Ectodermal cell (in vitro differentiated cells): ENCODE results near the gene CTH.
A peak's percentile ranks its signal among the peaks of the same experiment; 100 is the strongest.
"Not testable (repeated sequence)": the region's sequence is repeated elsewhere in the genome, so short reads cannot be mapped to it uniquely, and the experiment has no call there.

Source experiments
- H3K27ac ChIP-seq: 2 replicates; pipeline ENCODE4 v1.7.0; 2013; ENCODE audit warnings: mild to moderate bottlenecking, low read depth, low read length; ENCODE audit not compliant: insufficient read depth, poor library complexity, severe bottlenecking
- H3K27me3 ChIP-seq: 2 replicates; pipeline ENCODE4 v1.7.0; 2013; ENCODE audit warnings: mild to moderate bottlenecking, low read length; ENCODE audit not compliant: insufficient read depth, control insufficient read depth, poor library complexity, severe bottlenecking
- H3K36me3 ChIP-seq: one replicate; pipeline ENCODE4 v1.7.0; 2013; ENCODE audit warnings: low read length; ENCODE audit not compliant: control insufficient read depth, insufficient read depth
- H3K4me1 ChIP-seq: one replicate; pipeline ENCODE4 v1.7.0; 2013; ENCODE audit warnings: low read length; ENCODE audit not compliant: control insufficient read depth, insufficient read depth
- H3K4me3 ChIP-seq: 2 replicates; pipeline ENCODE4 v1.7.0; 2013; ENCODE audit warnings: low read depth, low read length, control low read depth; ENCODE audit not compliant: insufficient read depth
- H3K9me3 ChIP-seq: 2 replicates; pipeline ENCODE4 v1.7.0; 2013; ENCODE audit warnings: mild to moderate bottlenecking, low read length, moderate library complexity; ENCODE audit not compliant: control insufficient read depth
- WGBS, 2 experiments: methylation state at CpG; one replicate each; pipeline ENCODE4 v1.1.7; 2013; ENCODE audit warnings: missing lambda C conversion rate in 2 of 2; 5-methylcytosine and 5-hydroxymethylcytosine counted together

CTH gene

DNA sequence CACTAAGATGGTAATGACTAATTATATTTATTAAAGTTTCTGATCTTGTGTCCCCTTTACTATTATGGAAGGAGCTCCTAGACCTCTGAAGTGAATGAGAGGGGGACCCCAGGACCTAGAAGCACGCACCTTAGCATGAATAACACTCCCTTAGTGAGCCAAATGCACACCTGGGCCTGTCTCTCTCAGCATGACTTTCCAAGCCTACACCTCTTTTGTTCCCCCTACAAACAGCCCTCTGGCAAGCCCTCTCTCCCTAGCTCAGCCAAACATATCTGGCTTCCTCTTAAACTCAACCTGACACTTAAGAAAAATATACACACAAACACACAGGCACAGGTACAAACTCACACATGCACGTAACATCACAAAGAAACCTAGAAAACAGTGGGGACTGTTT lies 7.3 kb upstream of the CTH start:
- H3K27me3 ChIP-seq, result no peaks in the 10 kb centered on the region
- no peak overlapping the region for H3K4me3 ChIP-seq
- no peak overlapping the region for H3K27ac ChIP-seq
- no peaks in the 10 kb centered on the region for H3K36me3 ChIP-seq
- no peaks in the 10 kb centered on the region for H3K9me3 ChIP-seq
- H3K4me1 ChIP-seq, result no peaks in the 10 kb centered on the region
- 71 to 89% methylated on average over 1 to 2 of the region's 2 CpGs for WGBS, 2 experiments

DNA sequence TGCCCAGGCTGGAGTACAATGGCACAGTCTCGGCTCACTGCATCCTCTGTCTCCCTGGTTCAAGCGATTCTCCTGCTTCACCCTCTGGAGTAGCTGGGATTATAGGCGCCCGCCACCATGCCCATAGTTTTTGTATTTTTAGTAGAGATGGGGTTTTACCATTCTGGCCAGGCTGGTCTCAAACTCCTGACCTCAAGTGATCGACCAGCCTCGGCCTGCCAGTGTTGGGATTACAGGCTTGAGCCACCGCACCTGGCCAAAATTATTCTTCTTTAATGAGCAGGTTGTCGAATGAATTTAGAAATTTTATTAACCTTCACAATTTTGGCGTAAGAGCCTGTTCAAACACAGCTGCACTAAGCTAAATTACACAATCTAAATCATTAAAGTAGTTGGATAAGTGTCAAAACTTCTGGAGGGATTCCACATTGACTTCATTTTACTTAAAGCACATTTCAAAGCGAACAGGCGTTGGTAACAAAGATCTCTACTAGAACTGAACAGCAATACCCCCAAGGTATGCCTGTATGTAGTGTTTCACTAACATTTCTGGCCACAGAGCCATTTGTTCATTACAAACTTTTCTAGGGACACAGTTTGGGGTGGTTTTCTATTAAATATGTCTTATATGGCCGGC lies 5.2 kb upstream of the CTH start:
- Histone ChIP-seq H3K27me3 (no peaks in the 10 kb centered on the region), H3K9me3 (no peaks in the 10 kb centered on the region), H3K4me3 (no peak overlapping the region), H3K4me1 (no peaks in the 10 kb centered on the region), H3K27ac (no peak overlapping the region), H3K36me3 (no peaks in the 10 kb centered on the region)
- 90 to 95% methylated on average over 11 of the region's 12 CpGs for WGBS, 2 experiments

DNA sequence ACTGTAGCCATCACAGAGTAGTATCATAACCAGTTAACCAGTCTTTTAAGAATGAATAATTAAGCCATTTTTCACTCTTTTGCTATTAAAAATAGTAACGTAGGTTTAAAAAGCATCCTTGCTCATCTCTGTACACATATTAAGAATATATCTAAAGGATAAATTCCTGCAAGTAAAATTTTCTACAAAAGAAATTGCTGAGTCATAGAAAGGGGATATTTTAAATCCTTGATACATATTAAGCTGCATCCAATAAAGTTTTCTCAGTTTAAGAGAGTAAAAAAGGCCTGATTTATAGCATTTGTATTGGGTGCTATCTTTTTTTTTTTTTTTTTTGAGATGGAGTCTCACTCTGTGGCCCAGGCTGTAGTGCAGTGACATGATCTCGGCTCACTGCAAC lies 1.9 kb upstream of the CTH start:
- WGBS, 2 experiments, result 91 to 98% methylated on average over 1 to 2 of the region's 2 CpGs
- Histone ChIP-seq H3K4me3 (no peak overlapping the region), H3K4me1 (no peaks in the 10 kb centered on the region), H3K27ac (no peak overlapping the region), H3K9me3 (no peaks in the 10 kb centered on the region), H3K36me3 (no peaks in the 10 kb centered on the region), H3K27me3 (no peaks in the 10 kb centered on the region)

DNA sequence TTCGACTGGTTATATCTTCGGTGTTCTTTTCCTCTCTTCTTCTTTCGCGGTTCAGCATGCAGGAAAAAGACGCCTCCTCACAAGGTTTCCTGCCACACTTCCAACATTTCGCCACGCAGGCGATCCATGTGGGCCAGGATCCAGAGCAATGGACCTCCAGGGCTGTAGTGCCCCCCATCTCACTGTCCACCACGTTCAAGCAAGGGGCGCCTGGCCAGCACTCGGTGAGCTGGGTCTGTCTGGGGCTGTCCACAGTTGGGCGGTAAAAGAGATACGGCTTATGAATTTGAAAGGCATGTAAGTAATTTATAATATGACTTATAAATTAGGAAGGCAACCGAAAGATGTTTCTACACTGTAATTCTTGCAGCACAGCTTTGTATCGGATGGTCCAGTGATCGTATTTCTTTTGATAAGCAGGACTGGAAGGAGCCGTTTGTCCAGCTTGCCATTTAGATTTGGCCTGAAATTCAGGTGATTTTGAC lies 334 bp downstream of the CTH start:
- Histone ChIP-seq H3K36me3 (no peaks in the 10 kb centered on the region), H3K27ac (peak overlapping the region; percentile 94), H3K4me1 (no peaks in the 10 kb centered on the region), H3K9me3 (no peaks in the 10 kb centered on the region), H3K27me3 (no peaks in the 10 kb centered on the region), H3K4me3 (peak overlapping the region; percentile 70)
- WGBS, 2 experiments, result 1 to 2% methylated on average over 17 of the region's 17 CpGs

DNA sequence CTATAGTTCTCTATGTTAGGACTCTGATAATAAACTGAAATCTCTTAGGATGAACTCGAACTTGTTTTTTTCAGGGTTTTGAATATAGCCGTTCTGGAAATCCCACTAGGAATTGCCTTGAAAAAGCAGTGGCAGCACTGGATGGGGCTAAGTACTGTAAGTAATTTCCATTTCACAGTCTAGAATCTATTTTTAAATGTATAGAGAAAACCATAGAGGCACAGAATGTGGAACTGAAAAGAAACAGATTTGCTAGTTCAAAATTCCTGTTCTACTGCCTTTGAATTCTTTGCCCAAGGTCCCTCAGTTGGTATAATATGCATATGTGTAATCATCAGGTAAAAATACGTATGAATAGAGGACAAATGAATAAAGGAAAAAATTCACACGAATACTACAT lies 4.8 kb downstream of the CTH start:
- H3K4me1 ChIP-seq, result no peaks in the 10 kb centered on the region

DNA sequence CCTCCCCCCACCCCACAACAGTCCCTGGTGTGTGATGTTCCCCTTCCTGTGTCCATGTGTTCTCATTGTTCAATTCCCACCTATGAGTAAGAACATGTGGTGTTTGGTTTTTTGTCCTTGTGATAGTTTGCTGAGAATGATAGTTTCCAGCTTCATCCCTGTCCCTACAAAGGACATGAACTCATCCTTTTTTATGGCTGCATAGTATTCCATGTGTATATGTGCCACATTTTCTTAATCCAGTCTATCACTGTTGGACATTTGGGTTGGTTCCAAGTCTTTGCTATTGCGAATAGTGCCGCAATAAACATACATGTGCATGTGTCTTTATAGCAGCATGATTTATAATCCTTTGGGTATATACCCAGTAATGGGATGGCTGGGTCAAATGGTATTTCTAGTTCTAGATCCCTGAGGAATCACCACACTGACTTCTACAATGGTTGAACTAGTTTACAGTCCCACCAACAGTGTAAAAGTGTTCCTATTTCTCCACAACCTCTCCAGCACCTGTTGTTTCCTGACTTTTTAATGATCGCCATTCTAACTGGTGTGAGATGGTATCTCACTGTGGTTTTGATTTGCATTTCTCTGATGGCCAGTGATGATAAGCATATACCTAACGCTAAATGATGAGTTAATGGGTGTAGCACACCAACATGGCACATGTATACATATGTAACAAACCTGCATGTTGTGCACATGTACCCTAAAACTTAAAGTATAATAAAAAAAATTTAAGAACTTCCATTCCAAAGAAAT lies 8.1 kb downstream of the CTH start:
- H3K4me3 ChIP-seq, H3K27ac ChIP-seq, H3K4me1 ChIP-seq, H3K9me3 ChIP-seq, H3K27me3 ChIP-seq, H3K36me3 ChIP-seq: not testable (repeated sequence)
- 100% methylated on average over 1 of the region's 4 CpGs; no CpG with 5 or more reads in 1 of the 2 experiments for WGBS, 2 experiments

More for the DNA sequence above, 4.8 kb downstream of the CTH start:
- H3K27ac ChIP-seq, result no peak overlapping the region
- H3K4me3 ChIP-seq, result no peak overlapping the region
- no peaks in the 10 kb centered on the region for H3K27me3 ChIP-seq
- whole genome bisulfite sequencing, 2 experiments, result 91 to 100% methylated on average over 2 of the region's 4 CpGs
- peaks cover 10% of the 10 kb centered on the region for H3K36me3 ChIP-seq
- H3K9me3 ChIP-seq, result no peaks in the 10 kb centered on the region

DNA sequence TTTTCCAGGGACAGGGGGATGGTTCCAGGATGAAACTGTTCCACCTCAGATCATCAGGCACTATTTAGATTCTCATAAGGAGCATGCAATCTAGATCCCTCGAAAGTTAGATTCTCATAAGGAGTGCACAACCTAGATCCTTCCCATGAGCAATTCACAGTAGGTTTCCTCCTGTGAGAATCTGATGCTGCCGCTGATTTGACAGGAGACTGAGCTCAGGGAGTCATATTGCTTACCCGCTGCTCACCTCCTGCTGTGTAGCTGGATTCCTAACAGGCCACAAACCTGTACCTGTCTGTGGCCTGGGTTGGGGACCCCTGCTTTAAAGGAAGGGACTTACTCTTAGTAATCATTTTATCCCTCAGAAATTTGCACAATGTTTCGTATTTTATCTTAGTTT lies 9.3 kb downstream of the CTH start:
- H3K4me1 ChIP-seq, result no peaks in the 10 kb centered on the region
- H3K36me3 ChIP-seq, result peaks cover 10% of the 10 kb centered on the region
- no peaks in the 10 kb centered on the region for H3K27me3 ChIP-seq
- H3K27ac ChIP-seq, result no peak overlapping the region
- no peak overlapping the region for H3K4me3 ChIP-seq
- WGBS, 2 experiments, result 66 to 70% methylated on average over 3 of the region's 4 CpGs
- H3K9me3 ChIP-seq, result no peaks in the 10 kb centered on the region

DNA sequence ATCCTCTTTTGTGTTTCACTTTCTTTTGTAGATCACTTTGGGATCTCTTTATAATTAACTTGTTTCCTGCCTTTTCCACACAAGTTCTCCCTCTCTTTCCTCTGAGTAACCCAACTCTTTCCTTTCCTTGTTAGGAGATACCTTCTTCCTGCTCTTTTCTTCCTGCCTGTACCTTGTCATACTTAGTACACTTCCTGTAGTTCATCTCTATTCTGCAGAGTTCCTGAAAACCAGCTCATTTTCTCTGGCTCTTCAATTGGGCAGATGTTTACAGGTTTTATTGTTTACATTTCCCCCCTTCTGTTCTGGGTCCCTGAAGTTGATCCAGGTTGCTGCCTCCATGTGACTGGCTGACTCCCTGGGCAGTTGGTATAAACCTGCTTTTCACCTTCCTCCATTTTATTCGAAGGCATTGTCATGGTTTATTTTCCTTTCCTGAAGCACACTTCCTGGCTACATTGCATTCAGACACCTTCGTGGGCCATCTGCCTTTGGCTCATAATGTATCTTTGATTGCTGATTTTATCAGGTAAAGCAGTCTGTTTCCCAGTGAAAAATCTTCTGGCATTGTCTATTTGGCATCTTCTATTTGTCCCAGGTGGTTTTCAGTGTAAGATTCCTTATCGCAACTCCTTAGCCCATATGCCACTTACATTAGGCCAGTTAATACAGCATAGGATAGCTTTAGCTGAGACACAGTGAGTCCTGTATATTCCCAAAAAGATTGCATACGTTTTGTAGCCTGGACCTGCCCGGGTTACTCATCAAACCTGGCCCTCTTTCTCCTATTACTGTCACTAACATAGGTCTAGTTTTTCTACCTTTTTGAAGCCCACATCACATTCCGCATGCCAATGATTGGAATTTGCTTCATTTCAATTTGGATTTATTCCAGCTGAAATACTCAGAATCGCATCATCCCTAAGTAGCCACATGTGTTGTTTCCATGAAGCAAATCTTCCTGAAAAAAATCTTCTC lies 15.4 kb downstream of the CTH start:
- H3K4me3 ChIP-seq, result no peak overlapping the region
- no peaks in the 10 kb centered on the region for H3K4me1 ChIP-seq
- no peaks in the 10 kb centered on the region for H3K36me3 ChIP-seq
- no peak overlapping the region for H3K27ac ChIP-seq
- no peaks in the 10 kb centered on the region for H3K27me3 ChIP-seq
- 90 to 91% methylated on average over 7 of the region's 7 CpGs for WGBS, 2 experiments
- no peaks in the 10 kb centered on the region for H3K9me3 ChIP-seq

DNA sequence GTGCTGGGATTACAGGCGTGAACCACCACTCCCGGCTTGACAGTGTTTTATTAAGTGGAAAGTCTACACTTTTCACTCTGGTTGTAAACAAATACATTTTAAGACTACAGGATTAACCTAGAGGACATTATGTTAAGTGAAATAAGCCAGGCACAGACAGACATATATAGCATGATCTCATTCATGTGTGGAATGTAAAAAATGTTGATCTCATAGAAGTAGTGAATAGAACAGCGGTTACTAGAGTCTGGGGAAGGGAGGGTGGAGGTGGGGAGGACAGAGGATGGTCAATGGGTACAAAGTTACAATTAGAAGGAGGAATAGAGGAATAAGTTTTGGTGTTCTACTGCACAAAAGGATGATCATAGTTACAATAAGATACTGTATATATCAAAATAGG lies 16.9 kb downstream of the CTH start:
- no peak overlapping the region for H3K4me3 ChIP-seq
- H3K27me3 ChIP-seq, result no peaks in the 10 kb centered on the region
- 94 to 96% methylated on average over 3 of the region's 3 CpGs for WGBS, 2 experiments
- no peaks in the 10 kb centered on the region for H3K9me3 ChIP-seq
- no peak overlapping the region for H3K27ac ChIP-seq
- no peaks in the 10 kb centered on the region for H3K4me1 ChIP-seq
- H3K36me3 ChIP-seq, result no peaks in the 10 kb centered on the region

DNA sequence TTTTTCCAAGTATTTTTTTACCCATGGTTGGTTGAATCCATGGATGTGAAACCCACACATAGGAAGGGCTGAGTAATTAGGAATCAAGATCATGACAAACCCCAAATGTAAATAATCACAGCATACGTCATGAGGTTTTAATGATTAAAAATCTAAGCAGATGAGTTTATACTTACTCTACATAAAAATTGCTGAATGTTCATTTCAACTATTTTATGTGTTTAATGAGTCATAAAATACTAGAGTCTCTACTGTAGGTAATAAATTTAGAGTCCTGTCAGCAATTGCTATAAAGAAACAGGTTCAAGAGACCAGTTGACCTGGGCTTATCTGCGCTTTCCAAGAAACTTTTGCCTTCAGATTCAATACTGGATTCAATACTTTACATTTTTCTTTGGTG lies 18.2 kb downstream of the CTH start:
- 100% methylated on average over 2 of the region's 2 CpGs; no CpG with 5 or more reads in 1 of the 2 experiments for WGBS, 2 experiments
- Histone ChIP-seq H3K9me3 (no peaks in the 10 kb centered on the region), H3K4me3 (no peak overlapping the region), H3K27ac (no peak overlapping the region), H3K4me1 (no peaks in the 10 kb centered on the region), H3K27me3 (no peaks in the 10 kb centered on the region), H3K36me3 (no peaks in the 10 kb centered on the region)
